HL-60 (cell line): Measurements from ENCODE around the gene ADH7.

ENCODE experiments used
- DNase-seq, 2 experiments: peaks; one replicate each; pipeline ENCODE4 v3.0.0-alpha.2; 2010 to 2020; ENCODE audit warnings: low read depth in 1 of 2, low spot score in 1 of 2
- H3K27ac ChIP-seq: fragments of 250-450 bp; sonication (Bioruptor Pico); replicated peaks from 2 replicates; pipeline ENCODE4 v1.5.1; 2020; ENCODE audit warnings: mild to moderate bottlenecking, moderate library complexity
- H3K27me3 ChIP-seq: fragments of 250-450 bp; sonication (Bioruptor Pico); 2 replicates; pipeline ENCODE4 v1.5.1; 2021; ENCODE audit warnings: mild to moderate bottlenecking, moderate library complexity; ENCODE audit not compliant: insufficient read depth, poor library complexity, severe bottlenecking
- H3K4me3 ChIP-seq: replicated peaks from 2 replicates; pipeline ENCODE4 v1.5.1; 2011; ENCODE audit warnings: mild to moderate bottlenecking, control low read depth, low read length; ENCODE audit not compliant: insufficient read depth
- GABPA ChIP-seq: IDR thresholded peaks from 2 replicates; pipeline ENCODE4 v1.6.1; 2012; ENCODE audit warnings: low read depth
- POLR2AphosphoS5 ChIP-seq: IDR thresholded peaks from 2 replicates; pipeline ENCODE4 v1.6.1; 2012; ENCODE audit warnings: low read depth
- SPI1 ChIP-seq: IDR thresholded peaks from 2 replicates; pipeline ENCODE4 v1.6.1; 2012; ENCODE audit warnings: low read depth, mild to moderate bottlenecking, borderline replicate concordance
- long read RNA-seq: library from polyadenylated mRNA; unstranded; transcript quantifications from one replicate; pipeline ENCODE4 v2.0.0, GENCODE V29; 2020
- TF ChIP-seq, protein P1 (sequence below): IDR thresholded peaks from 2 replicates; pipeline ENCODE4 v1.6.1; 2012; ENCODE audit warnings: low read depth; ENCODE audit not compliant: insufficient replicate concordance
- TF ChIP-seq, protein P2 (sequence below): IDR thresholded peaks from one replicate; pipeline ENCODE4 v1.5.1; 2011; ENCODE audit warnings: low read length, control low read depth, inconsistent platforms; ENCODE audit not compliant: insufficient read depth

Gene ADH7
- long read RNA-seq: 0 reads

- H3K4me3 ChIP-seq: no peak within 1 kb of the TSS
- H3K27me3 ChIP-seq: no peaks in the 10 kb centered on the region
- TF ChIP-seq POLR2AphosphoS5: no peak
- TF ChIP-seq, protein P1, sequence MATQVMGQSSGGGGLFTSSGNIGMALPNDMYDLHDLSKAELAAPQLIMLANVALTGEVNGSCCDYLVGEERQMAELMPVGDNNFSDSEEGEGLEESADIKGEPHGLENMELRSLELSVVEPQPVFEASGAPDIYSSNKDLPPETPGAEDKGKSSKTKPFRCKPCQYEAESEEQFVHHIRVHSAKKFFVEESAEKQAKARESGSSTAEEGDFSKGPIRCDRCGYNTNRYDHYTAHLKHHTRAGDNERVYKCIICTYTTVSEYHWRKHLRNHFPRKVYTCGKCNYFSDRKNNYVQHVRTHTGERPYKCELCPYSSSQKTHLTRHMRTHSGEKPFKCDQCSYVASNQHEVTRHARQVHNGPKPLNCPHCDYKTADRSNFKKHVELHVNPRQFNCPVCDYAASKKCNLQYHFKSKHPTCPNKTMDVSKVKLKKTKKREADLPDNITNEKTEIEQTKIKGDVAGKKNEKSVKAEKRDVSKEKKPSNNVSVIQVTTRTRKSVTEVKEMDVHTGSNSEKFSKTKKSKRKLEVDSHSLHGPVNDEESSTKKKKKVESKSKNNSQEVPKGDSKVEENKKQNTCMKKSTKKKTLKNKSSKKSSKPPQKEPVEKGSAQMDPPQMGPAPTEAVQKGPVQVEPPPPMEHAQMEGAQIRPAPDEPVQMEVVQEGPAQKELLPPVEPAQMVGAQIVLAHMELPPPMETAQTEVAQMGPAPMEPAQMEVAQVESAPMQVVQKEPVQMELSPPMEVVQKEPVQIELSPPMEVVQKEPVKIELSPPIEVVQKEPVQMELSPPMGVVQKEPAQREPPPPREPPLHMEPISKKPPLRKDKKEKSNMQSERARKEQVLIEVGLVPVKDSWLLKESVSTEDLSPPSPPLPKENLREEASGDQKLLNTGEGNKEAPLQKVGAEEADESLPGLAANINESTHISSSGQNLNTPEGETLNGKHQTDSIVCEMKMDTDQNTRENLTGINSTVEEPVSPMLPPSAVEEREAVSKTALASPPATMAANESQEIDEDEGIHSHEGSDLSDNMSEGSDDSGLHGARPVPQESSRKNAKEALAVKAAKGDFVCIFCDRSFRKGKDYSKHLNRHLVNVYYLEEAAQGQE: no peak
- no peak for TF ChIP-seq SPI1
- no peak for TF ChIP-seq GABPA
- TF ChIP-seq, protein P2, sequence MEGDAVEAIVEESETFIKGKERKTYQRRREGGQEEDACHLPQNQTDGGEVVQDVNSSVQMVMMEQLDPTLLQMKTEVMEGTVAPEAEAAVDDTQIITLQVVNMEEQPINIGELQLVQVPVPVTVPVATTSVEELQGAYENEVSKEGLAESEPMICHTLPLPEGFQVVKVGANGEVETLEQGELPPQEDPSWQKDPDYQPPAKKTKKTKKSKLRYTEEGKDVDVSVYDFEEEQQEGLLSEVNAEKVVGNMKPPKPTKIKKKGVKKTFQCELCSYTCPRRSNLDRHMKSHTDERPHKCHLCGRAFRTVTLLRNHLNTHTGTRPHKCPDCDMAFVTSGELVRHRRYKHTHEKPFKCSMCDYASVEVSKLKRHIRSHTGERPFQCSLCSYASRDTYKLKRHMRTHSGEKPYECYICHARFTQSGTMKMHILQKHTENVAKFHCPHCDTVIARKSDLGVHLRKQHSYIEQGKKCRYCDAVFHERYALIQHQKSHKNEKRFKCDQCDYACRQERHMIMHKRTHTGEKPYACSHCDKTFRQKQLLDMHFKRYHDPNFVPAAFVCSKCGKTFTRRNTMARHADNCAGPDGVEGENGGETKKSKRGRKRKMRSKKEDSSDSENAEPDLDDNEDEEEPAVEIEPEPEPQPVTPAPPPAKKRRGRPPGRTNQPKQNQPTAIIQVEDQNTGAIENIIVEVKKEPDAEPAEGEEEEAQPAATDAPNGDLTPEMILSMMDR: no peak
- no peak for DNase-seq
- H3K27ac ChIP-seq: no peak within 1 kb of the TSS
Observed at GRCh38 chr4:99435154-99435553, at the start of gene ADH7. Gene ADH7 (minus strand): TSS chr4:99435342. CDS start chr4:99435233, 109 bp downstream.

GRCh38 chr4:99483636-99484035, 48.5 kb upstream of the ADH7 start:
- TF ChIP-seq POLR2AphosphoS5 (no peak), GABPA (no peak), SPI1 (no peak)
- TF ChIP-seq, protein P1: no peak
- TF ChIP-seq, protein P2: no peak
- Histone ChIP-seq H3K27me3 (no peaks in the 10 kb centered on the region), H3K27ac (no peak overlapping the region), H3K4me3 (no peak overlapping the region)
- DNase-seq: no peak

GRCh38 chr4:99473131-99473530, 38.0 kb upstream of the ADH7 start:
- Histone ChIP-seq H3K4me3 (no peak overlapping the region), H3K27me3 (no peaks in the 10 kb centered on the region), H3K27ac (no peak overlapping the region)
- DNase-seq: no peak
- TF ChIP-seq, protein P1: no peak
- TF ChIP-seq POLR2AphosphoS5 (no peak), GABPA (no peak), SPI1 (no peak)
- TF ChIP-seq, protein P2: no peak
